Measurements from ENCODE around the gene ORAI1. TPM values are rescaled to one million over a fixed set of nuclear protein-coding genes. Genes with fewer than 3 reads are reported as not detected.

Gene ORAI1
- polyA plus RNA-seq, 1 donor (not counting 4 experiments of a cell fraction or from before 2014, with no cell fraction given): 17.1 TPM

DNA sequence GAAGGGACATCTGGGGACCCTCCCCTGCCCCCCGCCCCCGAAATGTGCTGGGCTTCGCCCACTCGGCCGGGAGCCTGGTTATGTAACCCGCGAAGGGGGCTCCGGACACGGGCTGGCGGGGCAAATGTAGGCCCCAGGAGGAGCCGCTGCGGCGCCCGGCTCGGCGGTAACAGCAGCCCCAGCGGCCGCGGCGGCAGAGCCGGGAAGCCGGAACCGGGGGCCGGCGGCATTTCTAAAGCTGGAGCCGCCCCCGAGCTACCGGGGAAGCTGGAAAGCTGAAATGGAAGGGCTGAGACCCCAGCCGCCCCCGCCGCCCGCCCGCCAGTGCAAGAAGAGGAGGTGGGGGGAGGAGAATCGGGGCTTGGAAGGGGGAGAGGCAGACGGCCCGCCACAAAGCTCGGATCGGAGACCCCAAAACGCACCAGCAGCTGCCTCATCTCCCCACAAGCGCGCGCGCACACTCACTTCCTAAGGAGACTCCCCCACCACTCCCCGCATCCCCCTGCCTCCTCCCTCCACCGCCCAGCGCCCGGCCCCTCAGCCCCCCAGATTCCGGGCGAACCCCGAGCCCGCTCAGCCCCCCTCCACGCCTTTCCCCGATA is 47.0 kb upstream of the ORAI1 start:
- no peaks in the 10 kb centered on the region for H4K20me1 ChIP-seq (ENCODE audit: control insufficient read depth, extremely low read depth, insufficient read depth, low read length)
- dilution Hi-C loops (cut with MboI; ENCODE audit: extremely low pct_ligation_motif_present, low sequenced_read_pairs): no loop called here
- H3K9me1 ChIP-seq (ENCODE audit: control insufficient read depth, extremely low read depth, insufficient read depth, low read length): peaks cover 3% of the 10 kb centered on the region
- H2AFZ ChIP-seq (ENCODE audit: control insufficient read depth, low read length): peak overlapping the region; percentile 84
- TF ChIP-seq EZH2 (IDR thresholded peaks at IDR 0.05; ENCODE audit: low read length): no peak
- FAIRE-seq (no peak), DNase-seq (ENCODE audit: low read depth, low spot score) (no peak)
- H3K27me3 ChIP-seq (ENCODE audit: control insufficient read depth, extremely low read depth, insufficient read depth, low read length): no peaks in the 10 kb centered on the region
- H3K9ac ChIP-seq (ENCODE audit: control insufficient read depth, extremely low read depth, insufficient read depth, low read length): peak overlapping the region; percentile 83
- peak overlapping the region; percentile 96 for H3K27ac ChIP-seq (ENCODE audit: control insufficient read depth, insufficient read depth, low read length)
- peaks cover 53% of the 10 kb centered on the region for H3K4me1 ChIP-seq (ENCODE audit: control insufficient read depth, extremely low read depth, insufficient read depth, low read length)
- peak overlapping the region; percentile 48 to 72 (median 70) for H3K4me3 ChIP-seq (ENCODE audit: control insufficient read depth in 2 of 3, extremely low read depth in 1 of 3, insufficient read depth in 2 of 3, low read depth in 1 of 3, low read length in 3 of 3)
- peak overlapping the region; percentile 88 for H3K4me2 ChIP-seq (ENCODE audit: control insufficient read depth, extremely low read depth, insufficient read depth, low read depth, low read length)
- peaks cover 1 to 4% of the 10 kb centered on the region in 2 experiments for H3K36me3 ChIP-seq (ENCODE audit: control insufficient read depth in 2 of 2, extremely low read depth in 1 of 2, insufficient read depth in 2 of 2, low read length in 2 of 2)
- H3K79me2 ChIP-seq (ENCODE audit: control insufficient read depth, insufficient read depth, low read length): no peaks in the 10 kb centered on the region
- no peaks in the 10 kb centered on the region for H3K9me3 ChIP-seq (ENCODE audit: control insufficient read depth, low read depth, low read length)

DNA sequence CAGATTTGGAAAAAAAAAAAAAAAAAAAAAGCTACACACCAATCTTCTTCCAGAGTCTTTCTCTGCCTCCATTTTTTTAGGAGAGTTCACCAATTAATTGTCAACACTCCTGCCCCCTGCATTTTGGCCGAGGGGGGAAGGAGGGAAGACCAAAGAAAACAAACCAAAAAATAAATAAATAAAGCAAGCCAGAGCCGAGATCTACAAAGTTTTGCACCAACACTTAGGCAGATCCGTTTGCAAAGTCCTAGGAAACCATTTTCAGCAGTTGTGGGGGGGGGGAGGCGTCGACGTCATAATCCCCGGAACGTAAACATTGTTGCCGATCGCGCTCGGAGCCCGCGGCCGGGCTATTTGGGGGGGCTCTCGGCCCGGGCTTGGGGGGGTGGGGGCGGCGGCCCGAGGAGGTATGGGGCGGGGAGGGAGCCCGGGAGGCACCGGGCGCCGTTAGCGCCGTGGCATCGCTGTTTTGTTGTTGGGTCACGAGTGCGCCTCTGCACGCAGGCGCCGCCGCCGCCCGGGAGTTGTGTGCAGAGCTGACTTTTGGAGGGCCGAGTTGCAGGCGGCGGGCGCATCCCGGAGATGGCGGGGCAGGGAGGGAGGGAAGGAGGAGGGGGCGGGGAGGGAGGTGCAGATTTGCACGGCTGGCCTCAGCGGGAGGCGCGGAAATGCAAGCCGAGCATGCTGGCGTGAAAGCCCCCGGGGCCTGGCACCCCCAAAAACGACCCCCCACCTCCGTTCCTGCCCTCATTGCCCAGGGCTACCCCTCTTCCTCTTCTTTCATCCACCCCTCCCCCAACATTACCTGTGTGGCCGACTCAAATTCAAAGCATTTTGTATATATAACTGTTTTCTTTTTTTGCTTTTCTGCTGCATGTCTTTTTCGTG is 46.1 kb upstream of the ORAI1 start:
- Histone ChIP-seq H3K9ac (ENCODE audit: control insufficient read depth, extremely low read depth, insufficient read depth, low read length) (peak overlapping the region; percentile 83), H3K27ac (ENCODE audit: control insufficient read depth, insufficient read depth, low read length) (peak overlapping the region; percentile 65), H3K4me2 (ENCODE audit: control insufficient read depth, extremely low read depth, insufficient read depth, low read depth, low read length) (peak overlapping the region; percentile 92), H3K4me1 (ENCODE audit: control insufficient read depth, extremely low read depth, insufficient read depth, low read length) (peaks cover 46% of the 10 kb centered on the region), H3K4me3 (ENCODE audit: control insufficient read depth in 2 of 3, extremely low read depth in 1 of 3, insufficient read depth in 2 of 3, low read depth in 1 of 3, low read length in 3 of 3) (peak overlapping the region; percentile 48 to 72 (median 70)), H3K79me2 (ENCODE audit: control insufficient read depth, insufficient read depth, low read length) (no peaks in the 10 kb centered on the region), H3K36me3 (ENCODE audit: control insufficient read depth in 2 of 2, extremely low read depth in 1 of 2, insufficient read depth in 2 of 2, low read length in 2 of 2) (no peaks in the 10 kb centered on the region), H3K27me3 (ENCODE audit: control insufficient read depth, extremely low read depth, insufficient read depth, low read length) (no peaks in the 10 kb centered on the region), H3K9me1 (ENCODE audit: control insufficient read depth, extremely low read depth, insufficient read depth, low read length) (peaks cover 3% of the 10 kb centered on the region), H4K20me1 (ENCODE audit: control insufficient read depth, extremely low read depth, insufficient read depth, low read length) (no peaks in the 10 kb centered on the region), H2AFZ (ENCODE audit: control insufficient read depth, low read length) (peak overlapping the region; percentile 90), H3K9me3 (ENCODE audit: control insufficient read depth, low read depth, low read length) (no peaks in the 10 kb centered on the region)
- dilution Hi-C loops (cut with MboI; ENCODE audit: extremely low pct_ligation_motif_present, low sequenced_read_pairs): no loop called here
- no peak for TF ChIP-seq EZH2 (IDR thresholded peaks at IDR 0.05; ENCODE audit: low read length)
- TF ChIP-seq, protein P1, sequence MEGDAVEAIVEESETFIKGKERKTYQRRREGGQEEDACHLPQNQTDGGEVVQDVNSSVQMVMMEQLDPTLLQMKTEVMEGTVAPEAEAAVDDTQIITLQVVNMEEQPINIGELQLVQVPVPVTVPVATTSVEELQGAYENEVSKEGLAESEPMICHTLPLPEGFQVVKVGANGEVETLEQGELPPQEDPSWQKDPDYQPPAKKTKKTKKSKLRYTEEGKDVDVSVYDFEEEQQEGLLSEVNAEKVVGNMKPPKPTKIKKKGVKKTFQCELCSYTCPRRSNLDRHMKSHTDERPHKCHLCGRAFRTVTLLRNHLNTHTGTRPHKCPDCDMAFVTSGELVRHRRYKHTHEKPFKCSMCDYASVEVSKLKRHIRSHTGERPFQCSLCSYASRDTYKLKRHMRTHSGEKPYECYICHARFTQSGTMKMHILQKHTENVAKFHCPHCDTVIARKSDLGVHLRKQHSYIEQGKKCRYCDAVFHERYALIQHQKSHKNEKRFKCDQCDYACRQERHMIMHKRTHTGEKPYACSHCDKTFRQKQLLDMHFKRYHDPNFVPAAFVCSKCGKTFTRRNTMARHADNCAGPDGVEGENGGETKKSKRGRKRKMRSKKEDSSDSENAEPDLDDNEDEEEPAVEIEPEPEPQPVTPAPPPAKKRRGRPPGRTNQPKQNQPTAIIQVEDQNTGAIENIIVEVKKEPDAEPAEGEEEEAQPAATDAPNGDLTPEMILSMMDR (optimal IDR thresholded peaks at IDR 0.05 in 1 of 3, IDR thresholded peaks at IDR 0.05 in 1 of 3, conservative IDR thresholded peaks at IDR 0.05 in 1 of 3; ENCODE audit: extremely low read depth in 1 of 3, insufficient read depth in 2 of 3, low read length in 3 of 3): no peak
- FAIRE-seq: no peak
- DNase-seq (ENCODE audit: low read depth, low spot score): no peak
